Osteoblast (primary cell): ENCODE data around the gene ARHGAP9. TPM values are rescaled to one million over a fixed set of nuclear protein-coding genes. Genes with fewer than 3 reads are reported as not detected.
"Not testable (repeated sequence)": the region's sequence is repeated elsewhere in the genome, so short reads cannot be mapped to it uniquely, and the experiment has no call there.

Source experiments
- DNase-seq: peaks from one replicate; pipeline ENCODE4 v3.0.0; 2011; ENCODE audit warnings: low spot score, mixed read lengths; ENCODE audit not compliant: insufficient read length; ENCODE audit errors: missing footprints
- H2AFZ ChIP-seq: 2 replicates; pipeline ENCODE4 v1.6.0; 2011; ENCODE audit warnings: mild to moderate bottlenecking, low read length
- H3K27ac ChIP-seq: 2 replicates; pipeline ENCODE4 v1.5.1; 2011; ENCODE audit warnings: mild to moderate bottlenecking, low read depth, low read length, moderate library complexity
- H3K27me3 ChIP-seq: 2 replicates; pipeline ENCODE4 v1.6.0; 2012; ENCODE audit warnings: mild to moderate bottlenecking, control low read depth, inconsistent platforms, low read length, moderate library complexity; ENCODE audit not compliant: insufficient read depth
- H3K36me3 ChIP-seq: 2 replicates; pipeline ENCODE4 v1.5.1; 2011; ENCODE audit warnings: mild to moderate bottlenecking, low read length, control low read depth, moderate library complexity; ENCODE audit not compliant: insufficient read depth
- H3K4me1 ChIP-seq: 2 replicates; pipeline ENCODE4 v1.5.1; 2011; ENCODE audit warnings: mild to moderate bottlenecking, low read length, control low read depth, moderate library complexity; ENCODE audit not compliant: insufficient read depth
- H3K4me2 ChIP-seq: 2 replicates; pipeline ENCODE4 v1.6.0; 2011; ENCODE audit warnings: mild to moderate bottlenecking, low read length; ENCODE audit not compliant: insufficient read depth
- H3K4me3 ChIP-seq: fragments of 200-600 bp; sonication (generic); 3 replicates; pipeline ENCODE4 v1.5.1; 2012; ENCODE audit warnings: mild to moderate bottlenecking, low read length, inconsistent platforms; ENCODE audit not compliant: insufficient read depth
- H3K79me2 ChIP-seq: 2 replicates; pipeline ENCODE4 v1.6.0; 2012; ENCODE audit warnings: mild to moderate bottlenecking, low read length, control low read depth, inconsistent platforms; ENCODE audit not compliant: insufficient read depth
- H3K9me3 ChIP-seq: 2 replicates; pipeline ENCODE4 v1.5.1; 2011; ENCODE audit warnings: low read depth, low read length, control low read depth
- H4K20me1 ChIP-seq: 2 replicates; pipeline ENCODE4 v1.6.0; 2012; ENCODE audit warnings: mild to moderate bottlenecking, low read length, control low read depth; ENCODE audit not compliant: insufficient read depth
- total RNA-seq: library from RNA; depleted of rRNA; stranded (reverse); fragments of >200 nt; gene quantifications from 2 replicates; pipeline ENCODE4 v1.2.3, GENCODE V29; 2012
- TF ChIP-seq, protein P1 (sequence below): IDR thresholded peaks from 2 replicates; pipeline ENCODE4 v1.5.1; 2011; ENCODE audit warnings: mild to moderate bottlenecking, low read depth, low read length, moderate library complexity; ENCODE audit errors: extremely low read depth

ARHGAP9 gene
- total RNA-seq, 1 donor, result 0.36 TPM

DNA sequence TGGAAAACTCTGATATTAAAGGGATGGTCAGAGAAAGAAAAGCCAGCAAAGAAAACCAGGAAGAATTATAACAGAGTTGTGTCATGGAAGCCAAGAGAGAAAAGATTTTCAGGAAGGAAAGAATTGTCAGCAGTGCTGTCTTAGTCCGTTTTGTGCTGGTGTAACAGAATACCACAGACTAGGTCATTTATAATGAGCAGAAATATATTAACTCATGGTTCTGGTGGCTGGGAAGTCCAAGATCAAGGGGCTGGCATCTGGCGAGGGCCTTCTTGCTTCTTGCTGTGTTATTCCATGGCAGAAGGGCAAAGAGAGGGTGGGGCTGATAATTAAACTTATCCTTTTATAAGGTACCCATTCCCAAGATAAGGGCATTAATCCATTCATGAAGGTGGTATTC, 31.0 kb downstream of the ARHGAP9 start:
- Histone ChIP-seq H3K4me2 (no peak overlapping the region), H4K20me1 (no peaks in the 10 kb centered on the region), H3K36me3 (no peaks in the 10 kb centered on the region), H3K4me1 (peaks cover 25% of the 10 kb centered on the region), H3K27ac (no peak overlapping the region), H2AFZ (no peak overlapping the region), H3K79me2 (no peaks in the 10 kb centered on the region), H3K9me3 (no peaks in the 10 kb centered on the region), H3K27me3 (no peaks in the 10 kb centered on the region), H3K4me3 (no peak overlapping the region)
- TF ChIP-seq, protein P1, sequence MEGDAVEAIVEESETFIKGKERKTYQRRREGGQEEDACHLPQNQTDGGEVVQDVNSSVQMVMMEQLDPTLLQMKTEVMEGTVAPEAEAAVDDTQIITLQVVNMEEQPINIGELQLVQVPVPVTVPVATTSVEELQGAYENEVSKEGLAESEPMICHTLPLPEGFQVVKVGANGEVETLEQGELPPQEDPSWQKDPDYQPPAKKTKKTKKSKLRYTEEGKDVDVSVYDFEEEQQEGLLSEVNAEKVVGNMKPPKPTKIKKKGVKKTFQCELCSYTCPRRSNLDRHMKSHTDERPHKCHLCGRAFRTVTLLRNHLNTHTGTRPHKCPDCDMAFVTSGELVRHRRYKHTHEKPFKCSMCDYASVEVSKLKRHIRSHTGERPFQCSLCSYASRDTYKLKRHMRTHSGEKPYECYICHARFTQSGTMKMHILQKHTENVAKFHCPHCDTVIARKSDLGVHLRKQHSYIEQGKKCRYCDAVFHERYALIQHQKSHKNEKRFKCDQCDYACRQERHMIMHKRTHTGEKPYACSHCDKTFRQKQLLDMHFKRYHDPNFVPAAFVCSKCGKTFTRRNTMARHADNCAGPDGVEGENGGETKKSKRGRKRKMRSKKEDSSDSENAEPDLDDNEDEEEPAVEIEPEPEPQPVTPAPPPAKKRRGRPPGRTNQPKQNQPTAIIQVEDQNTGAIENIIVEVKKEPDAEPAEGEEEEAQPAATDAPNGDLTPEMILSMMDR, result no peak
- DNase-seq, result no peak

DNA sequence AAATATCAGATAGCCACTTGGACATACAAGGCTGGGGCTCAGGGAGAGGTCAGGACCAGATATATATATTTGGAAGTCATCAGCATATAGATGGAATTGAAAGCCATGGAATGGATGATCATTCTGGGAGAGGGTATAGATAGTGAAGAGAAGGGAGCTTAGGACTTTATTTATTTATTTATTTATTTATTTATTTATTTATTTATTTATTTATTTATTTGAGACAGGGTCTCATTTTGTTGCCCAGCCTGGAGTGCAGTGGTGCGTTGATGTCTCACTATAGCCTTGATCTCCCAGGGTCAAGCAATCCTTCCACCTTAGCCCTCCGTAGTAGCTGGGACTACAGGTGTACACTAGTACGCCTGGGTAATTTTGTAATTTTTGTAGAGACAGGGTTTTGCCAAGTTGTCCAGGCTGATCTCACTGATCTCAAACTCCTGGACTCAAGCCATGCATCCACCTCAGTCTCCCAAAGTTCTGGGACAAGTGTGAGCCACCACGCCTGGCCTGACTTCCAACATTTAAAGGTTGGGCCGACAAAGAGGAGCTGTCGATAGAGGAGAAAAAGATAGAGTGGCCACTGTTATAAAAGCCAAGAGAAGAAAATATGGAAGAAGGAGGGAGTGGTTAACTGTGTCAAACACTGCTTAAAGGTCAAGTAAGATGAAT, 33.2 kb downstream of the ARHGAP9 start:
- no peak overlapping the region for H3K4me3 ChIP-seq
- no peaks in the 10 kb centered on the region for H3K9me3 ChIP-seq
- no peak for DNase-seq

DNA sequence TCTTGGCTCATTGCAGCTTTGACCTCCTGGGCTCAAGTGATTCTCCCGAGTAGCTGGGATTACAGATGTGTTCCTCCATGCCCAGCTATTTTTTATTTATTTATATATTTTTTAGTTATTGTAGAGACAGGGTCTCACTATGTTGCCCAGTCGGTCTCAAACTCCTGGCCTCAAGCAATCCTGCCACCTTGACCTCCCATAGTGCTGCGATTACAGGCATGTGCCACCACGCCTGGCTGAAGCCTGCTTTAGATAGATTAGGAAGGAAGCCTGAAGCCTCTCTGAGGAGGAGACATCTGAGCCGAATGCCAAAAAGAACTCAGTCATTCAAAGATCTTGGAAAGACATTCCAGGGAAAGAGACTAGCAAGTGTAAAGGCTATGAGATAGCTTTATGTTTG, 34.9 kb downstream of the ARHGAP9 start:
- no peak for DNase-seq
- peak overlapping the region; percentile 35 for H2AFZ ChIP-seq
- H3K36me3 ChIP-seq, result no peaks in the 10 kb centered on the region
- H3K4me3 ChIP-seq, result no peak overlapping the region
- H4K20me1 ChIP-seq, result no peaks in the 10 kb centered on the region
- no peaks in the 10 kb centered on the region for H3K9me3 ChIP-seq
- TF ChIP-seq, protein P1, result no peak
- no peak overlapping the region for H3K4me2 ChIP-seq
- no peaks in the 10 kb centered on the region for H3K27me3 ChIP-seq
- no peaks in the 10 kb centered on the region for H3K79me2 ChIP-seq
- no peaks in the 10 kb centered on the region for H3K4me1 ChIP-seq
- H3K27ac ChIP-seq, result no peak overlapping the region

More for the DNA sequence above, 33.2 kb downstream of the ARHGAP9 start:
- Histone ChIP-seq H3K36me3 (no peaks in the 10 kb centered on the region), H2AFZ (no peak overlapping the region), H3K27ac (no peak overlapping the region), H3K4me1 (peaks cover 10% of the 10 kb centered on the region), H4K20me1 (no peaks in the 10 kb centered on the region), H3K4me2 (no peak overlapping the region), H3K79me2 (no peaks in the 10 kb centered on the region), H3K27me3 (no peaks in the 10 kb centered on the region)
- TF ChIP-seq, protein P1, result no peak

DNA sequence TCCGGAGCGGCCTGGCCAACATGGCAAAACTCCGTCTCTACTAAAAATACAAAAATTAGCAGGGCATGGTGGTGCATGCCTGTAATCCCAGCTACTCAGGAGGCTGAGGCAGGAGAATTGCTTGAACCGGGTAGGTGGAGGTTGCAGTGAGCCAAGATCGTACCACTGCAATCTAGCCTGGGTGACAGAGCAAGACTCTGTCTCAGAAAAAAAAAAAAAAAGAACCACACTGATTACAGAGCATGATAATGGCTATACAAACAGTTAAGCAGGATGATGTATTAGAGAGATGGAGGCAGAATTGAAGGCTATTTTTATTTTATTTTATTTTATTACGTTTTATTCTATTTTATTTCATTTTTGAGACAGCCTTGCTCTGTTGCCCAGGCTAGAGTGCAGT, 35.3 kb downstream of the ARHGAP9 start:
- not testable (repeated sequence) for H3K36me3 ChIP-seq, H3K4me3 ChIP-seq, DNase-seq, H3K4me2 ChIP-seq, H3K9me3 ChIP-seq, H4K20me1 ChIP-seq, H2AFZ ChIP-seq, H3K27ac ChIP-seq, H3K27me3 ChIP-seq, H3K4me1 ChIP-seq, H3K79me2 ChIP-seq
